K562 (cell line): ENCODE results near the gene ERAL1. TPM values are rescaled to one million over a fixed set of nuclear protein-coding genes. Genes with fewer than 3 reads are reported as not detected.

Source experiments
- ATAC-seq: fragments of 200-7000 bp; cut with Tn5 transposase; 3 replicates; pipeline ENCODE4 v1.9.1; 2020; ENCODE audit warnings: moderate library complexity
- BruUV-seq: library from RNA; stranded (reverse); fragments of 400-500 nt; replicated peaks from 2 replicates; lab custom pipeline; 2021; lab: Mats Ljungman, UMichigan
- CTCF ChIA-PET: fragments of 300-600 bp; formaldehyde crosslinking; extraction: SDS; loops from one replicate; lab custom pipeline; 2021; ENCODE audit warnings: low intra/inter-chr PET ratio; lab: Yijun Ruan, JAX
- POLR2A ChIA-PET: fragments of 300-600, 350-650 bp; sonication (Branson Sonifier 250); formaldehyde crosslinking; extraction: SDS; loops from one replicate; lab custom pipeline; 2021; ENCODE audit warnings: antibody characterized with exemption, inconsistent platforms; lab: Yijun Ruan, JAX
- DNase-seq, 4 experiments: peaks; one replicate each; pipeline versions ENCODE4 v3.0.0 to v3.0.0-alpha.2; 2011 to 2018; ENCODE audit warnings: low spot score in 3 of 4, mixed read lengths in 3 of 4; ENCODE audit errors: extremely low read depth in 1 of 4
- FAIRE-seq: peaks from 2 replicates; lab custom pipeline; 2011; peaks lifted over from hg19 to GRCh38; lab: Jason Lieb, UNC
- H2AFZ ChIP-seq: 2 replicates; pipeline ENCODE4 v1.6.0; 2011; ENCODE audit warnings: low read depth, low read length, control low read depth, inconsistent platforms
- H3K27ac ChIP-seq: fragments of 200-600 bp; 3 replicates; pipeline ENCODE4 v1.8.0; 2011; ENCODE audit warnings: low read depth, mild to moderate bottlenecking, control low read depth, inconsistent platforms, low read length, moderate library complexity, mixed read lengths; ENCODE audit errors: extremely low read depth
- H3K27me3 ChIP-seq, 2 experiments: fragments of 300-600 bp in 1 of 2; 2 replicates in 1 of 2; 3 replicates in 1 of 2; pipeline versions ENCODE4 v1.6.0 to v1.8.0; 2011; ENCODE audit warnings: inconsistent platforms in 2 of 2, low read length in 2 of 2, mild to moderate bottlenecking in 1 of 2, mixed read lengths in 1 of 2, moderate library complexity in 1 of 2; ENCODE audit not compliant: control insufficient read depth in 2 of 2, insufficient read depth in 2 of 2
- H3K36me3 ChIP-seq: fragments of 300-600 bp; 3 replicates; pipeline ENCODE4 v1.8.0; 2011; ENCODE audit warnings: mild to moderate bottlenecking, low read length, inconsistent platforms; ENCODE audit not compliant: control insufficient read depth, insufficient read depth
- H3K4me1 ChIP-seq, 2 experiments: fragments of 200-600 bp in 1 of 2; replicated peaks in 1 of 2; 2 replicates in 1 of 2; 3 replicates in 1 of 2; pipeline versions ENCODE4 v1.5.1 to v1.8.0; 2011; ENCODE audit warnings: inconsistent platforms in 2 of 2, low read length in 2 of 2, mild to moderate bottlenecking in 1 of 2, mixed read lengths in 1 of 2, moderate library complexity in 1 of 2; ENCODE audit not compliant: control insufficient read depth in 2 of 2, insufficient read depth in 2 of 2
- H3K4me2 ChIP-seq: 2 replicates; pipeline ENCODE4 v1.6.1; 2011; ENCODE audit warnings: low read length, control low read depth, inconsistent platforms, mixed read lengths; ENCODE audit not compliant: insufficient read depth
- H3K4me3 ChIP-seq: fragments of 200-600 bp; sonication (generic), shearing (Covaris generic); 2 replicates; pipeline ENCODE4 v1.5.1; 2016; ENCODE audit warnings: control low read depth, inconsistent platforms
- H3K79me2 ChIP-seq: fragments of 200-600 bp; 3 replicates; pipeline ENCODE4 v1.8.0; 2011; ENCODE audit warnings: low read length, inconsistent platforms; ENCODE audit not compliant: control insufficient read depth, insufficient read depth
- H3K9ac ChIP-seq, 2 experiments: 2 replicates each; pipeline versions ENCODE4 v1.6.0 to v1.6.1; 2011; ENCODE audit warnings: low read depth in 2 of 2, low read length in 2 of 2, control low read depth in 1 of 2, inconsistent platforms in 1 of 2, mild to moderate bottlenecking in 1 of 2, mixed read lengths in 1 of 2; ENCODE audit not compliant: insufficient read depth in 1 of 2
- H3K9me1 ChIP-seq: one replicate; pipeline ENCODE4 v1.6.0; 2011; ENCODE audit warnings: inconsistent platforms, mild to moderate bottlenecking, low read length, moderate library complexity; ENCODE audit not compliant: control insufficient read depth, insufficient read depth
- H3K9me3 ChIP-seq: replicated peaks from 2 replicates; pipeline ENCODE4 v1.5.1; 2011; ENCODE audit warnings: low read depth, low read length, inconsistent platforms; ENCODE audit not compliant: control insufficient read depth, insufficient read depth
- H4K20me1 ChIP-seq: replicated peaks from 2 replicates; pipeline ENCODE4 v1.6.1; 2011; ENCODE audit warnings: low read length, inconsistent platforms, mixed read lengths; ENCODE audit not compliant: control insufficient read depth, insufficient read depth
- ATF1 ChIP-seq, 2 experiments: fragments of 450-650 bp in 1 of 2; IDR thresholded peaks; 2 replicates each; pipeline ENCODE4 v1.6.1; 2016; ENCODE audit warnings: missing compliant biosample characterization in 1 of 2, missing genetic modification characterization in 1 of 2
- CREM ChIP-seq: IDR thresholded peaks from 2 replicates; pipeline ENCODE4 v1.6.1; 2014; ENCODE audit warnings: antibody characterized with exemption, low read depth
- CXXC5 ChIP-seq: fragments of 250-450 bp; sonication (Bioruptor Pico); IDR thresholded peaks from 2 replicates; pipeline ENCODE4 v1.8.0; 2022; ENCODE audit warnings: inconsistent platforms, mild to moderate bottlenecking, moderate library complexity
- DPF2 ChIP-seq: fragments of 450-650 bp; IDR thresholded peaks from 2 replicates; pipeline ENCODE4 v1.6.1; 2016
- FOXK2 ChIP-seq, 2 experiments: fragments of 450-650 bp; IDR thresholded peaks in 1 of 2; conservative IDR thresholded peaks in 1 of 2; 2 replicates each; pipeline ENCODE4 v1.6.1; 2016; ENCODE audit warnings: low read depth in 2 of 2, mild to moderate bottlenecking in 1 of 2
- FUS ChIP-seq: fragments of 200-400 bp; formaldehyde crosslinking; optimal IDR thresholded peaks from 2 replicates; pipeline ENCODE3; 2017; ENCODE audit warnings: low read depth, low read length
- HDAC2 ChIP-seq: fragments of 450-650 bp; IDR thresholded peaks from 2 replicates; pipeline ENCODE4 v1.6.1; 2016; ENCODE audit warnings: mild to moderate bottlenecking
- ILK ChIP-seq: fragments of 450-650 bp; IDR thresholded peaks from 2 replicates; pipeline ENCODE4 v1.6.1; 2016; ENCODE audit warnings: missing genetic modification characterization, low read depth, mild to moderate bottlenecking, missing compliant biosample characterization, moderate library complexity, borderline replicate concordance
- MCM3 ChIP-seq: fragments of 450-650 bp; IDR thresholded peaks from 2 replicates; pipeline ENCODE4 v1.6.1; 2016
- PHB2 ChIP-seq: fragments of 450-650 bp; IDR thresholded peaks from 2 replicates; pipeline ENCODE4 v1.6.1; 2017; ENCODE audit warnings: low read depth
- PHF8 ChIP-seq: fragments of 200-600 bp; sonication (generic); IDR thresholded peaks from 2 replicates; pipeline ENCODE4 v1.6.1; 2012; ENCODE audit warnings: mixed run types, mild to moderate bottlenecking, inconsistent platforms, low read length, moderate library complexity, borderline replicate concordance
- SIN3A ChIP-seq, 2 experiments: fragments of 150-350 bp in 1 of 2; IDR thresholded peaks; 2 replicates each; pipeline ENCODE4 v1.6.1; 2011 to 2016; ENCODE audit warnings: borderline replicate concordance in 2 of 2, low read depth in 2 of 2, low read length in 2 of 2, mild to moderate bottlenecking in 2 of 2, moderate library complexity in 2 of 2; ENCODE audit not compliant: control insufficient read depth in 1 of 2
- TOE1 ChIP-seq, 2 experiments: fragments of 450-650 bp in 1 of 2; sonication (generic) in 1 of 2; formaldehyde crosslinking in 1 of 2; IDR thresholded peaks; 2 replicates each; pipeline versions ENCODE4 v1.7.1 to v1.8.0; 2016 to 2022; ENCODE audit warnings: borderline replicate concordance in 2 of 2, mild to moderate bottlenecking in 2 of 2, antibody characterized with exemption in 1 of 2, inconsistent platforms in 1 of 2, low read depth in 1 of 2, missing genetic modification reagents in 1 of 2, moderate library complexity in 1 of 2
- ZNF282 ChIP-seq: sonication (generic); formaldehyde crosslinking; IDR thresholded peaks from 2 replicates; pipeline ENCODE4 v1.8.1; 2023; ENCODE audit warnings: missing genetic modification reagents
- ZNF436 ChIP-seq: fragments of 250-450, 450-650 bp; sonication (Bioruptor Pico); formaldehyde crosslinking; IDR thresholded peaks from 2 replicates; pipeline ENCODE4 v1.7.0; 2020; ENCODE audit warnings: mild to moderate bottlenecking
- ZNF77 ChIP-seq: fragments of 250-450 bp; sonication (Bioruptor Pico); IDR thresholded peaks from 2 replicates; pipeline ENCODE4 v1.5.0; 2020
- WGBS: fragments of 100-300 bp; shearing (Covaris generic); methylation state at CpG from one replicate; pipeline ENCODE4 v1.1.6; 2016; ENCODE audit warnings: low coverage, mixed read lengths; ENCODE audit not compliant: insufficient coverage; ENCODE audit errors: missing lambda C conversion rate; 5-methylcytosine and 5-hydroxymethylcytosine counted together
- in situ Hi-C: fragments of 300-500 bp; cut with MboI; formaldehyde crosslinking; loops from 4 replicates; pipeline ENCODE4 v1.15.0; 2018; ENCODE audit warnings: inconsistent platforms, mixed read lengths
- intact Hi-C: fragments of 100-400 bp; cut with micrococcal nuclease; formaldehyde crosslinking; loops from 2 replicates; pipeline ENCODE4 v1.14.2; 2022
- polyA plus RNA-seq, 8 experiments: library from polyadenylated mRNA; depleted of rRNA in 4 of 8; stranded (reverse) in 5 of 8; unstranded in 3 of 8; fragments of >200 nt; fragmentation: Nextera tagmentation in 2 of 8; fragmentation: Illumina TruSeq in 1 of 8; extraction: Ambion mirVana in 2 of 8; extraction: Trizol in 1 of 8; gene quantifications; 2 replicates each; pipeline versions ENCODE4 v1.2.1 to v1.2.3, GENCODE V29; 2011 to 2014; ENCODE audit warnings: inconsistent platforms in 1 of 8, missing spikeins in 1 of 8
- total RNA-seq, 7 experiments: library from RNA; depleted of rRNA in 6 of 7; stranded (reverse); fragments of >200 nt in 6 of 7; fragmentation: Illumina TruSeq in 2 of 7; extraction: Trizol in 2 of 7; gene quantifications; 2 replicates each; pipeline versions ENCODE4 v1.2.1 to v1.2.3, GENCODE V29; 2011 to 2021; ENCODE audit warnings: low replicate concordance in 1 of 7
- TF ChIP-seq, protein P1 (sequence below), 3 experiments: fragments of 200-800 bp in 1 of 3; fragments of 250-450 bp in 1 of 3; fragments of 450-650 bp in 1 of 3; sonication (Bioruptor Pico) in 1 of 3; sonication (Bioruptor generic) in 1 of 3; formaldehyde crosslinking in 1 of 3; IDR thresholded peaks; 2 replicates each; pipeline versions ENCODE4 v1.6.1 to v1.8.0; 2016 to 2022; ENCODE audit warnings: mild to moderate bottlenecking in 2 of 3, missing genetic modification characterization in 2 of 3, missing compliant biosample characterization in 1 of 3, moderate library complexity in 1 of 3
- TF ChIP-seq, protein P2 (sequence below): sonication (generic); formaldehyde crosslinking; IDR thresholded peaks from 2 replicates; pipeline ENCODE4 v1.5.0; 2020; ENCODE audit warnings: missing genetic modification reagents

ERAL1 gene
- total and polyA plus RNA-seq, 9 of the 15 experiments (the other 6 are each of a cell fraction or from before 2014, with no cell fraction given), result 37.5 to 351 (median 106) TPM

DNA sequence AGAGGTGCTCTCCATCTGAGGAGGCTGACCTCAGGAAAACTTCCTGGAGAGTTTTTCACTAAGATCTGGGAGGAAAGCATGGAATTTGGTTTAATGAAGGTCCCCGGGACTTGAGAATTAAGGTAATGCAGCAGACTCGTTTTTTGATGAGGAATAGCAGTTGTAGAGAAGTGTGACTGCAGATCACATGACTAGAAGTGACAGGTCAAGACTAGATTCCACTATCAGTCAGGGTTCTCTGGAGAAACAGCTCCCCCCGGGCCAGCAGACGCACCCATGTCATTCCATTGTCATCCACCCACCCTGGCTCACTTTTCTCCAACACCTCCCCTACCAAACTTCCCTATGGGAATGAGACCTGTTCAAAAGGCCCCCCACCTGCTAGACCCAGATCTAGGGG is 50.0 kb downstream of the ERAL1 start:
- no TSS peak for BruUV-seq
- Histone ChIP-seq H2AFZ (no peak overlapping the region), H3K79me2 (peaks cover 32% of the 10 kb centered on the region), H3K9me1 (no peaks in the 10 kb centered on the region), H3K4me2 (peak overlapping the region; percentile 32; the same call in 1 of the 2 replicates), H3K27me3 (no peaks in the 10 kb centered on the region), H3K27ac (peak overlapping the region; percentile 35), H3K9me3 (no peaks in the 10 kb centered on the region), H3K9ac (peak overlapping the region; percentile 3 to 31; a peak in 1 of 4 replicates), H4K20me1 (0 out of 2 replicates have a peak, but pooled peaks cover 6% of the 10 kb centered on the region), H3K4me1 (peaks cover 70 to 71% of the 10 kb centered on the region in 2 experiments), H3K4me3 (no peak overlapping the region), H3K36me3 (peaks cover 60% of the 10 kb centered on the region)
- FAIRE-seq, result peak; percentile 63
- 5% methylated on average over 4 of the region's 4 CpGs for WGBS
- in situ Hi-C loops (no loop called here), intact Hi-C loops (loop anchor here (5.0 to 10.0 kb wide), 4 partner anchors 42 to 310 kb away; partner anchors contain the start of genes PHF12 and SPAG5)
- CTCF ChIA-PET, result interaction anchor here (0.7 to 1.2 kb wide), 3 partner anchors 12 to 20 kb away, joined by 3 to 4 read pairs (median 3); no protein-coding TSS in a partner anchor
- POLR2A ChIA-PET, result interaction anchor here (0.6 to 1.6 kb wide), 6 partner anchors 11 to 178 kb away, joined by 3 to 7 read pairs (median 4); partner anchors contain the start of gene NEK8
- no peak for ATAC-seq
- DNase-seq, result peak in 2 of 4 experiments; percentile 58 to 74
- TF ChIP-seq FOXK2 (conservative IDR thresholded peaks at IDR 0.05 in 1 of 2, IDR thresholded peaks at IDR 0.05 in 1 of 2; ENCODE audit: low read depth in 2 of 2), result 0 out of 4 replicates have a peak, but pooled peaks of 1 of the 2 experiments have one; percentile 35
- TF ChIP-seq MCM3, result no peak
- TF ChIP-seq ILK, result no peak
- TF ChIP-seq, protein P1, sequence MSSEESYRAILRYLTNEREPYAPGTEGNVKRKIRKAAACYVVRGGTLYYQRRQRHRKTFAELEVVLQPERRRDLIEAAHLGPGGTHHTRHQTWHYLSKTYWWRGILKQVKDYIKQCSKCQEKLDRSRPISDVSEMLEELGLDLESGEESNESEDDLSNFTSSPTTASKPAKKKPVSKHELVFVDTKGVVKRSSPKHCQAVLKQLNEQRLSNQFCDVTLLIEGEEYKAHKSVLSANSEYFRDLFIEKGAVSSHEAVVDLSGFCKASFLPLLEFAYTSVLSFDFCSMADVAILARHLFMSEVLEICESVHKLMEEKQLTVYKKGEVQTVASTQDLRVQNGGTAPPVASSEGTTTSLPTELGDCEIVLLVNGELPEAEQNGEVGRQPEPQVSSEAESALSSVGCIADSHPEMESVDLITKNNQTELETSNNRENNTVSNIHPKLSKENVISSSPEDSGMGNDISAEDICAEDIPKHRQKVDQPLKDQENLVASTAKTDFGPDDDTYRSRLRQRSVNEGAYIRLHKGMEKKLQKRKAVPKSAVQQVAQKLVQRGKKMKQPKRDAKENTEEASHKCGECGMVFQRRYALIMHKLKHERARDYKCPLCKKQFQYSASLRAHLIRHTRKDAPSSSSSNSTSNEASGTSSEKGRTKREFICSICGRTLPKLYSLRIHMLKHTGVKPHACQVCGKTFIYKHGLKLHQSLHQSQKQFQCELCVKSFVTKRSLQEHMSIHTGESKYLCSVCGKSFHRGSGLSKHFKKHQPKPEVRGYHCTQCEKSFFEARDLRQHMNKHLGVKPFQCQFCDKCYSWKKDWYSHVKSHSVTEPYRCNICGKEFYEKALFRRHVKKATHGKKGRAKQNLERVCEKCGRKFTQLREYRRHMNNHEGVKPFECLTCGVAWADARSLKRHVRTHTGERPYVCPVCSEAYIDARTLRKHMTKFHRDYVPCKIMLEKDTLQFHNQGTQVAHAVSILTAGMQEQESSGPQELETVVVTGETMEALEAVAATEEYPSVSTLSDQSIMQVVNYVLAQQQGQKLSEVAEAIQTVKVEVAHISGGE (CRISPR knock-in tag; IDR thresholded peaks at IDR 0.05), result 0 out of 6 replicates have a peak, but pooled peaks of 1 of the 3 experiments have one; percentile 27
- peak; percentile 93 for TF ChIP-seq TOE1 (IDR thresholded peaks at IDR 0.05; ENCODE audit: borderline replicate concordance)
- TF ChIP-seq TOE1 (CRISPR knock-in tag; IDR thresholded peaks at IDR 0.05; ENCODE audit: borderline replicate concordance, low read depth), result no peak
- peak; percentile 46; the same call in 1 of the 2 replicates for TF ChIP-seq CREM
- TF ChIP-seq HDAC2, result 0 out of 2 replicates have a peak, but pooled peaks have one; percentile 55
- no peak for TF ChIP-seq FUS
- TF ChIP-seq ZNF282 (CRISPR knock-in tag), result no peak
- TF ChIP-seq PHB2, result no peak
- TF ChIP-seq, protein P2, sequence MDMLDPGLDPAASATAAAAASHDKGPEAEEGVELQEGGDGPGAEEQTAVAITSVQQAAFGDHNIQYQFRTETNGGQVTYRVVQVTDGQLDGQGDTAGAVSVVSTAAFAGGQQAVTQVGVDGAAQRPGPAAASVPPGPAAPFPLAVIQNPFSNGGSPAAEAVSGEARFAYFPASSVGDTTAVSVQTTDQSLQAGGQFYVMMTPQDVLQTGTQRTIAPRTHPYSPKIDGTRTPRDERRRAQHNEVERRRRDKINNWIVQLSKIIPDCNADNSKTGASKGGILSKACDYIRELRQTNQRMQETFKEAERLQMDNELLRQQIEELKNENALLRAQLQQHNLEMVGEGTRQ (CRISPR knock-in tag), result peak; percentile 67
- peak; percentile 44 for TF ChIP-seq CXXC5 (CRISPR knock-in tag)
- TF ChIP-seq SIN3A (IDR thresholded peaks at IDR 0.05; ENCODE audit: borderline replicate concordance in 2 of 2, control insufficient read depth in 1 of 2, low read depth in 2 of 2, low read length in 2 of 2), result peak in 1 of 2 experiments; percentile 61; a peak in 1 of 4 replicates
- 0 out of 2 replicates have a peak, but pooled peaks have one; percentile 11 for TF ChIP-seq DPF2
- 0 out of 2 replicates have a peak, but pooled peaks have one; percentile 25 for TF ChIP-seq ZNF77 (CRISPR knock-in tag)
- TF ChIP-seq PHF8, result no peak
- TF ChIP-seq ZNF436 (CRISPR knock-in tag), result no peak
- TF ChIP-seq ATF1 (CRISPR knock-in tag; IDR thresholded peaks at IDR 0.05), result no peak
- TF ChIP-seq ATF1 (tag; IDR thresholded peaks at IDR 0.05), result no peak
